ENCODE data around the gene PICALM. TPM values are rescaled to one million over a fixed set of nuclear protein-coding genes. Genes with fewer than 3 reads are reported as not detected.
"Not testable (repeated sequence)": the region's sequence is repeated elsewhere in the genome, so short reads cannot be mapped to it uniquely, and the experiment has no call there.

Gene PICALM
- total RNA-seq, 2 experiments from 2014 or later = 75.9 to 90.4 TPM

DNA sequence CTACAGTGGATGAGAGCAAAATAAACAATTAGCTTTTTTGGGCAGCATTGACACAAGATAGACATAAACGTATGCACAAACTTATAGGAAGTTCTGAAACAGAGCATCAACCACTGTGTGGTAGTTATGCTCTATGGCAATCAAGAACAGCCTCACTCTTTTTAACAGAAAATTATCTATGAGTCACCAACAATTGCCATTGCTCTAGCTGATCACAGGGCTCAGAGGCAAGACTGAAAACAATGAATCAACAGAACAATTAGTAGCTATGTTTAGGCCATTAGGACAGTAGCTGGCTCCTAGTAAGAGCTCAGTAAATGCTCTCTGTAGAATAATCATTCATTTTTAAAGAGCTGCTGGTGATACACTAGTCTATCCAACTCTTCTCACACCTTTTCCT, 34.9 kb upstream of the PICALM start:
- Mint-ChIP-seq H3K4me1 (ENCODE audit: low read depth) (no peaks in the 10 kb centered on the region), H3K4me3 (no peak overlapping the region), H3K36me3 (no peaks in the 10 kb centered on the region), H3K27me3 (peaks cover 2% of the 10 kb centered on the region), H3K9me3 (peaks cover 2% of the 10 kb centered on the region), H3K27ac (no peak overlapping the region)
- ChIA-PET CTCF (interaction anchor here (1.5 kb wide), 1 partner anchor 90 kb away, joined by 5 read pairs; no protein-coding TSS in a partner anchor), POLR2A (no interaction called here)
- intact Hi-C loops (cut with micrococcal nuclease) = no loop called here
- no peak for DNase-seq

DNA sequence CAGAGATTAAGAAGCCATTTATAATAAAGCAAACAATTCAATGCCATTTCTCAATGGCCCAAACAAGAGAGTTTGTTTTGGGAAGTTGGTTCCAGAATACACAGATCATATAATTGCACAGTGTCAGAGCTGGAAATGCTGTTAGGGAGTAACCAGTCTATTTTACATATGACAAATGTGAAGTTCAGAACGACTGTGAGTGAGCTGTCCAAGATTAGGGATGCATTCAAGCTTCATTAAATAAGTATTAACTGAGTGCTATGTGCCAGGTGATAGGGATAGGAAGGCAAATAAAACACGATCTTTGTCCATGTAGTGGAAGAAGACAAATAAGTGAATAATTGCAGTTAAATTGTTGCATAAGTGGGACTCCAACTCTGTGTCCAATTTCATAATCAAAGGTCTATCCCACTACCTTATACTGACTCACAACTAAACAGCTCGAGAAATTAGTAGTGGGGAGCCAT, 33.1 kb upstream of the PICALM start:
- H3K4me1 Mint-ChIP-seq (ENCODE audit: low read depth) = no peaks in the 10 kb centered on the region
- no peak overlapping the region for H3K27ac Mint-ChIP-seq
- no peak for DNase-seq
- intact Hi-C loops (cut with micrococcal nuclease) = no loop called here
- no peak overlapping the region for H3K4me3 Mint-ChIP-seq
- H3K9me3 Mint-ChIP-seq = peaks cover 2% of the 10 kb centered on the region
- H3K27me3 Mint-ChIP-seq = peaks cover 2% of the 10 kb centered on the region
- ChIA-PET CTCF (no interaction called here), POLR2A (no interaction called here)
- H3K36me3 Mint-ChIP-seq = no peaks in the 10 kb centered on the region

DNA sequence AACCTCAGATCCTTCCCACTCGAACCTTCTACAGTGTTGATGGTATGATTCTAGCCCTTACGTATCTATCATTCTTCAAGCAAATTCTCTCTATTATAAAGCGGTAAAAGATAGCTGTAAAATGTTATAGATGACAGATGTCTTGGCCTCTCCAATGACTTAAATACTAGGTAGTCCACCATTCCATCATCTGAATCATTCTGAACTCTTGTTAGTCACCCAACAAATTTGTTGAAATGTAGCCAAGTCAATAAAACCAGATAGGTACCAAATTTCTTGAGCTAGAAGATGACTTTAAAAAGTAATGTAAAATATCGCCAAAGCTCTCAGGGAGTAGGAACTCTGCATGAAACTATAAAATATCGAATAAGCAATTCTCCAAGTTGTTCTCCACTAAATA, 32.6 kb upstream of the PICALM start:
- CTCF ChIA-PET = interaction anchor here (1.0 kb wide), 1 partner anchor 91 kb away, joined by 3 read pairs; no protein-coding TSS in a partner anchor
- intact Hi-C loops (cut with micrococcal nuclease) = no loop called here
- POLR2A ChIA-PET = no interaction called here
- H3K36me3 Mint-ChIP-seq = no peaks in the 10 kb centered on the region
- H3K9me3 Mint-ChIP-seq = peaks cover 2% of the 10 kb centered on the region
- H3K27me3 Mint-ChIP-seq = peaks cover 2% of the 10 kb centered on the region
- no peak overlapping the region for H3K27ac Mint-ChIP-seq
- no peak for DNase-seq
- H3K4me1 Mint-ChIP-seq (ENCODE audit: low read depth) = no peaks in the 10 kb centered on the region
- no peak overlapping the region for H3K4me3 Mint-ChIP-seq

DNA sequence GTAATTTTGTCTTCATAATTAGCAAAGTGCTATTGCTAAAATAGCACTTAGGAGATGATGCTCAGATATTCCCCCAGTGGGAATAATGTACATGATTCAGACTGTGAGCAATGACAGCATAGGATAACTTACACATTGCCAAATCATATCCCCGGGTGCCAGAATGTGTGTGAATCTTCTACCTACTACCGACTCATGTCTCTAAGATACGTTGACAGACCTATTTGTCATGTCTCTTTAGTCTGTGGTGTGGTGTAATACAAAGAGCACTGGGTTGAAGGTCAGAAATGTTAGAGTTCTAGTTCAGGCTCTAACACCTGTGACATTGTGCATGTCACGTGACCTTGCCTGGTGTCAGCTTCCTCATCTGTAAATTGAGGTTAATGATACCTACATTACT, 31.0 kb upstream of the PICALM start:
- ChIA-PET POLR2A (interaction anchor here (0.7 kb wide), 1 partner anchor 8 kb away, joined by 3 read pairs; no protein-coding TSS in a partner anchor), CTCF (no interaction called here)
- no peaks in the 10 kb centered on the region for H3K4me1 Mint-ChIP-seq (ENCODE audit: low read depth)
- H3K9me3 Mint-ChIP-seq = no peaks in the 10 kb centered on the region
- no peaks in the 10 kb centered on the region for H3K36me3 Mint-ChIP-seq
- peaks cover 2% of the 10 kb centered on the region for H3K27me3 Mint-ChIP-seq
- no peak overlapping the region for H3K27ac Mint-ChIP-seq
- no peak overlapping the region for H3K4me3 Mint-ChIP-seq
- peak; percentile 20 for DNase-seq
- intact Hi-C loops (cut with micrococcal nuclease) = no loop called here

DNA sequence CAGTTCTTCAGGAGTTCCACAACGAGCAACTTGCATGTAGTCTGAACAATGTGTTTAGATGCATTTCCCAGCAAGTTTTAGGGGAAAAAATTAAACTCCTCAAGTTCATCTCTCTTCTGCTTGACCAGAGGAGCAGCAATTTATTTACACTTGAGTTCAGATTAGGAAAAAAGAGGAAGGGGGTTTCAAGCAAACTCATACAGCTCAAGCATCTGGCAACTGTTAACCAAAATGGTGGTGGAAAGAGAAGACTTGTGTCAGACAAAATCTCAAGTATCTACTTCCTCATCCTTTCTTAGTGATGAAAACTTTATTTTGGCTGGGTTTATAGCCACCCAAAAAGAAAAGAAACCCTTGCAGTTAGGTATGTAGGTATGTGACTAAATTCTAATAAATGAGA, 29.1 kb upstream of the PICALM start:
- ChIA-PET CTCF (no interaction called here), POLR2A (interaction anchor here (0.6 kb wide), 1 partner anchor 105 kb away, joined by 5 read pairs; no protein-coding TSS in a partner anchor)
- Mint-ChIP-seq H3K36me3 (no peaks in the 10 kb centered on the region), H3K4me3 (no peak overlapping the region), H3K27me3 (peaks cover 2% of the 10 kb centered on the region), H3K9me3 (no peaks in the 10 kb centered on the region), H3K4me1 (ENCODE audit: low read depth) (no peaks in the 10 kb centered on the region), H3K27ac (no peak overlapping the region)
- intact Hi-C loops (cut with micrococcal nuclease) = no loop called here
- DNase-seq = no peak

DNA sequence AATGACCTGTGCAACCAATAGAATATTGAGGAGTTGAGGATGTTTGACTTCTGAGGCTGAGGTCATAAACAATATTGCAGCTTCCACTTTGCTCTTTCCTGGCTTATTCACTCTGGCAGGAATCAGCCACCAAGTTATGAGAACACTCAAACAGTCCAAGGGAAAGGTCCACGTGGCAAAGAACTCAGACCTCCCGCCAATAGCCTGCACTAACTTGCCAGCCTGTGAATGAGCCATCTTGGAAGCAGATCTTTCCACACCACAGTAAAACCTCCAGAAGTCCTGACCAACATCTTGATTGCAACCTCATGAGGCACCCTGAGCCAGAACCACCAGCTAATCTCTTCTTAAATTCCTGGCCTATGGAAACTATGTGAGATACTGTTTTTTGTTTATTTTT, 22.7 kb upstream of the PICALM start:
- Mint-ChIP-seq H3K9me3 (no peaks in the 10 kb centered on the region), H3K27me3 (peaks cover 1% of the 10 kb centered on the region), H3K36me3 (no peaks in the 10 kb centered on the region), H3K4me1 (ENCODE audit: low read depth) (no peaks in the 10 kb centered on the region), H3K4me3 (no peak overlapping the region), H3K27ac (no peak overlapping the region)
- DNase-seq = no peak
- ChIA-PET CTCF (interaction anchor here (1.3 kb wide), 1 partner anchor 50 kb away, joined by 3 read pairs; no protein-coding TSS in a partner anchor), POLR2A (no interaction called here)
- intact Hi-C loops (cut with micrococcal nuclease) = no loop called here

DNA sequence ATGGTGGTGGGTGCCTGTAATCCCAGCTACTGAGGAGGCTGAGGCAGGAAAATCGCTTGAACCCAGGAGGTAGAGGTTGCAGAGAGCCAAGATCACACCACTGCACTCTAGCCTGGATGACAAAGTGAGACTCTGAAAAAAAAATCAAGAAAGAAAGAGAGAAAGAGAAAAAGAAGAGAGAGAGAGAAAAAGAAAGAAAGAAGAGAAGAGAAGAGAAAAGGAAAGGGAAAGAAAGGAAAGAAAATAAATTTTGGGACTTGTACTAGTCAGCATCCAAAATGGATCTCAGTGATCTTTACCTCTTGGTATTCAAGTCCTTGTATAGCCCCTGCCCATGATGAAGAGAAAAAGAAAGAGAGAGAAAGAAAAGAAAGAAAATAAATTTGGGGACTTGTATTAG, 22.2 kb upstream of the PICALM start:
- Mint-ChIP-seq H3K36me3 (no peaks in the 10 kb centered on the region), H3K4me1 (ENCODE audit: low read depth) (no peaks in the 10 kb centered on the region), H3K27me3 (peaks cover 1% of the 10 kb centered on the region), H3K9me3 (no peaks in the 10 kb centered on the region), H3K27ac (no peak overlapping the region), H3K4me3 (no peak overlapping the region)
- DNase-seq = no peak
- intact Hi-C loops (cut with micrococcal nuclease) = no loop called here
- CTCF ChIA-PET = interaction anchor here (1.3 kb wide), 1 partner anchor 49 kb away, joined by 3 read pairs; no protein-coding TSS in a partner anchor
- POLR2A ChIA-PET = no interaction called here

DNA sequence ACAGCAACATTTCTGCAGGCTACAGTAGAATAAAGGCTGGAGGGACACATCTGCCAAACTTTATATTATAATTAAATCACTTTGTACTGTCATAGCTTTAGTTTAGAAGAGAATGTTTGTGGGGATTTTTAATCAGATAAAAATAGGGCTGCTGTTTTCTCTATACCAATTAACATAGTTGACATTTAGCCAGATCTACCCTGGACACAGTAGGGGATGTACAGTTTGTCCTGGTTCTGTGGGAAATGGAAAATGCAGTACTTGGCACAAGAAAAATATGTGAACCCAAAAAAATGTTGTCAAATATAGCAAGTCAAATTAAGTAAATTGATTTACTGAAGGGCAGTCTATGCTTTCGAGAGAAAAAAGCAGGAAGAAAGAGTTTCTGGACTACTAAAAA, 20.8 kb upstream of the PICALM start:
- ChIA-PET CTCF (interaction anchor here (1.0 kb wide), 1 partner anchor 48 kb away, joined by 3 read pairs; no protein-coding TSS in a partner anchor), POLR2A (no interaction called here)
- Mint-ChIP-seq H3K27me3 (peaks cover 1% of the 10 kb centered on the region), H3K9me3 (no peaks in the 10 kb centered on the region), H3K4me1 (ENCODE audit: low read depth) (no peaks in the 10 kb centered on the region), H3K36me3 (no peaks in the 10 kb centered on the region), H3K4me3 (no peak overlapping the region), H3K27ac (no peak overlapping the region)
- DNase-seq = no peak
- intact Hi-C loops (cut with micrococcal nuclease) = no loop called here

DNA sequence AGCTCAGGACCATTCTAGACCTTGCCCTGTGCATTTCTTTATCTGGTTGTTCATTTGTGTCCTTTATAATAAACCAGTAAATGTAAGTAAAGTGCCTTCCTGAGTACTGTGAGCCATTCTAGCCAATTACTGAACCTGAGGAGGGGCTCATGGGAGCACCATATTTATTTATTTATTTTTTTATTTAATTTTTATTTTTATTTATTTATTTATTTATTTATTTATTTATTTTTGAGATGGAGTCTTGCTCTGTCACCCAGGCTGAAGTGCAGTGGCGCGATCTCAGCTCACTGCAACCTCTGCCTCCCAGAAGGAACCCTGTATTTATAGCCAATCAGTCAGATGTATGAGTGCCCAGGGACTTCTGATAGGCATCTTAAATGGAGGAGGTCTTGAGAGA, 18.8 kb upstream of the PICALM start:
- H3K4me3 Mint-ChIP-seq; intact Hi-C loops (cut with micrococcal nuclease); H3K4me1 Mint-ChIP-seq (ENCODE audit: low read depth); DNase-seq; H3K36me3 Mint-ChIP-seq; POLR2A ChIA-PET; H3K27ac Mint-ChIP-seq; H3K9me3 Mint-ChIP-seq; H3K27me3 Mint-ChIP-seq: not testable (repeated sequence)
- CTCF ChIA-PET = interaction anchor here (0.7 kb wide), 1 partner anchor 17 kb away, joined by 3 read pairs; no protein-coding TSS in a partner anchor

DNA sequence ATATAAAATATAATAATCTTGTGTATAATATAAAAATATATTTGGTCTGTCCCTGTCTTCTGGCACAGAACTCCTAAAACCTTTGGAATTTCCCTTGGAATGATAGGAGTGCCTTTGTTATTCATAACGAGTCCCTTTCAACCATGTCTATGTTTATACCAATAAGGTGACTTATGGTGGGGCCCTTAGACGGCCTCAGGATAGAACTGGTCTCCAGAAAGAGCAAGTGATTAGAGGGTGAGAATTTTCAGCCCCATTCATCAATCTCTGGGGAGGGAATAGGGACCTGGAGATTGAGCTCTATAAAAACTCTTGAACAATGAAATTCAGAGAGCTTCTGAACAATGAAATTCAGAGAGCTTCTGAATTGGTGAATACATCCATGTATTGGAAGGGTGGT, 18.4 kb upstream of the PICALM start:
- ChIA-PET POLR2A (no interaction called here), CTCF (interaction anchor here (0.7 kb wide), 1 partner anchor 17 kb away, joined by 3 read pairs; no protein-coding TSS in a partner anchor)
- intact Hi-C loops (cut with micrococcal nuclease) = no loop called here
- no peak for DNase-seq
- Mint-ChIP-seq H3K9me3 (no peaks in the 10 kb centered on the region), H3K36me3 (no peaks in the 10 kb centered on the region), H3K4me3 (no peak overlapping the region), H3K27ac (no peak overlapping the region), H3K4me1 (ENCODE audit: low read depth) (no peaks in the 10 kb centered on the region), H3K27me3 (peaks cover 1% of the 10 kb centered on the region)

DNA sequence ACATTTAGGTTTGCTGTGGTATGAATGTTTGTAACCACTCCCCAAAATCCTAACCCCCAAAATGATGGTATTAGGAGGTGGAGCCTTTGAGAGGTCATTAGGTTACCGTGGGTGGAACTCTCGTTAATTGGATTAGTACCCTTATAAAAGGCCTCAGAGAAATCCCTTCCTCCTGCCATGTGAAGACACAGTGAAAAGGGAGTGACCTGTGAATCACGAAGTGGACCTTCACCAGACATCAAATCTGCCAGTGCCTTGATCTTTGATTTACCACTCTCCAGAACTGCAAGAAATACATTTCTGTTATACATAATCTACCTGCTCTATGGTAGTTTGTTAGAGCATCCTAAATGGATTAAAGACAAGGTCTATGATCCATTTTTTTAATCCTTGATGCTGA, 12.6 kb upstream of the PICALM start:
- intact Hi-C loops (cut with micrococcal nuclease) = no loop called here
- Mint-ChIP-seq H3K36me3 (no peaks in the 10 kb centered on the region), H3K9me3 (no peaks in the 10 kb centered on the region), H3K27ac (no peak overlapping the region), H3K27me3 (no peaks in the 10 kb centered on the region), H3K4me1 (ENCODE audit: low read depth) (no peaks in the 10 kb centered on the region), H3K4me3 (no peak overlapping the region)
- no peak for DNase-seq
- CTCF ChIA-PET = no interaction called here
- POLR2A ChIA-PET = no interaction called here

DNA sequence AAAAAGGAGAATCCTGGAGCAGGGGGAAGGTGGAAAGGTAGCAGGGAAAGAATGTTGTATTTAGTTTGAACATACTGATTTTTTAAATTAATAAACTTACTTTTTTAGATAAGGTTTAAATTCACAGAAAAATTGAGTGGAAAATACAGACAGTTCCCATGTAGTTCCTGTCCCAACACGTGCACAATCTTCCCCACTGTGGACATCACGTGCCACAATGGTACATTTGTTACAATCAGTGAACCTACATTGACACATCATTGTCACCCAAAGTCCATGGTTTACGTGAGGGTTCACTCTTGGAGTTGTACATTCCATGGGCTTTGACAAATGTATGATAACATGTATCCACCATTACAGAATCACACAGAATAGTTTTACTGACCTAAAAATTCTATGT, 10.5 kb upstream of the PICALM start:
- POLR2A ChIA-PET = no interaction called here
- CTCF ChIA-PET = no interaction called here
- intact Hi-C loops (cut with micrococcal nuclease) = no loop called here
- no peaks in the 10 kb centered on the region for H3K36me3 Mint-ChIP-seq
- no peak for DNase-seq
- H3K9me3 Mint-ChIP-seq = no peaks in the 10 kb centered on the region
- no peaks in the 10 kb centered on the region for H3K4me1 Mint-ChIP-seq (ENCODE audit: low read depth)
- no peak overlapping the region for H3K4me3 Mint-ChIP-seq
- no peaks in the 10 kb centered on the region for H3K27me3 Mint-ChIP-seq
- H3K27ac Mint-ChIP-seq = no peak overlapping the region

DNA sequence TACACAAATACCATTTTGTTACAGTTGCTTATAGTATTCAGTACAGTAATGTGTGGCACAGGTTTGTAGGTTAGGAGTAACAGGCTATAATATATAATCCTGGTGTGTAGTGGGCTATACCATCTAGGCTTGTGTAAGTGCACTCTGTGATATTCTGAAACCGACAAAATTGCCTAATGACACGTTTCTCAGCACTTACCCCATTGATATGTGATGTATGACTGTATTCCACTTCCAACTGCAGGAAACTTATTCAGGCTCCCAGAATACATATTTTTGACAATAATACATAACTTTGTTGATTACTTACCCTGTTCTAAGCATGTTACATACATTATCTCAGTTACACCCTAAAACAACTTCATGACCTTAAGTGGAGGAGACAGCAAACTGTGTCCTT, 5.1 kb upstream of the PICALM start:
- DNase-seq = no peak
- ChIA-PET POLR2A (no interaction called here), CTCF (no interaction called here)
- Mint-ChIP-seq H3K9me3 (no peaks in the 10 kb centered on the region), H3K27ac (no peak overlapping the region), H3K4me3 (no peak overlapping the region), H3K4me1 (ENCODE audit: low read depth) (peaks cover 13% of the 10 kb centered on the region), H3K27me3 (no peaks in the 10 kb centered on the region), H3K36me3 (no peaks in the 10 kb centered on the region)
- intact Hi-C loops (cut with micrococcal nuclease) = no loop called here
